ENCODE results near the gene TENM4. TPM values are rescaled to one million over a fixed set of nuclear protein-coding genes. Genes with fewer than 3 reads are reported as not detected.

TENM4 gene
- total RNA-seq, 2 donors from 2014 or later, result 68.2 to 130 TPM

GRCh38 chr11:78801161-78801884 lies 639.5 kb downstream of the TENM4 start:
- no peak for TF ChIP-seq CTCF (conservative IDR thresholded peaks at IDR 0.05)
- Histone ChIP-seq H3K36me3 (ENCODE audit: control insufficient read depth, insufficient read depth, low read length) (no peaks in the 10 kb centered on the region), H3K27ac (ENCODE audit: low read depth, low read length) (no peak overlapping the region), H3K27me3 (ENCODE audit: control insufficient read depth, insufficient read depth, low read length, poor library complexity, severe bottlenecking) (no peaks in the 10 kb centered on the region), H3K9me3 (ENCODE audit: control insufficient read depth, low read length) (no peaks in the 10 kb centered on the region), H3K9ac (ENCODE audit: extremely low read depth, low read length, poor library complexity, severe bottlenecking) (no peak overlapping the region), H3K4me3 (ENCODE audit: low read length) (no peak overlapping the region), H3K4me1 (ENCODE audit: control insufficient read depth, insufficient read depth, low read length) (no peaks in the 10 kb centered on the region)
- no peaks in the 10 kb centered on the region for H3K27me3 Mint-ChIP-seq (ENCODE audit: insufficient read depth)
- DNase-seq, result no peak
- H3K27ac Mint-ChIP-seq, result no peak overlapping the region
- H3K4me3 Mint-ChIP-seq, result no peak overlapping the region
- H3K4me1 Mint-ChIP-seq, result peaks cover 24% of the 10 kb centered on the region
- H3K36me3 Mint-ChIP-seq (ENCODE audit: low read depth), result peaks cover 14% of the 10 kb centered on the region
- no peaks in the 10 kb centered on the region for H3K9me3 Mint-ChIP-seq
- 77 to 90% methylated on average over 2 of the region's 3 CpGs for WGBS, 2 experiments (ENCODE audit: insufficient coverage in 1 of 2, insufficient read length in 1 of 2)

- H3K9me3 Mint-ChIP-seq, result no peaks in the 10 kb centered on the region
- H3K4me3 Mint-ChIP-seq, result no peak overlapping the region
- H3K9me3 ChIP-seq (ENCODE audit: control insufficient read depth, low read length), result no peaks in the 10 kb centered on the region
- no peaks in the 10 kb centered on the region for H3K27me3 Mint-ChIP-seq (ENCODE audit: insufficient read depth)
- H3K27me3 ChIP-seq (ENCODE audit: control insufficient read depth, insufficient read depth, low read length, poor library complexity, severe bottlenecking), result no peaks in the 10 kb centered on the region
- no peak overlapping the region for H3K9ac ChIP-seq (ENCODE audit: extremely low read depth, low read length, poor library complexity, severe bottlenecking)
- no peaks in the 10 kb centered on the region for H3K36me3 ChIP-seq (ENCODE audit: control insufficient read depth, insufficient read depth, low read length)
- no peak overlapping the region for H3K27ac ChIP-seq (ENCODE audit: low read depth, low read length)
- H3K4me1 ChIP-seq (ENCODE audit: control insufficient read depth, insufficient read depth, low read length), result no peaks in the 10 kb centered on the region
- no peak overlapping the region for H3K27ac Mint-ChIP-seq
- H3K4me1 Mint-ChIP-seq, result peaks cover 24% of the 10 kb centered on the region
- DNase-seq, result no peak
- H3K36me3 Mint-ChIP-seq (ENCODE audit: low read depth), result peaks cover 13% of the 10 kb centered on the region
- 89% methylated on average over 2 of the region's 2 CpGs; no CpG with 5 or more reads in 1 of the 2 experiments for WGBS, 2 experiments (ENCODE audit: insufficient coverage in 1 of 2, insufficient read length in 1 of 2)
- no peak for TF ChIP-seq CTCF (conservative IDR thresholded peaks at IDR 0.05)
- no peak overlapping the region for H3K4me3 ChIP-seq (ENCODE audit: low read length)
These were observed 640.1 kb downstream of the TENM4 start for GRCh38 chr11:78800756-78801155.

GRCh38 chr11:78800096-78800690 lies 640.6 kb downstream of the TENM4 start:
- H3K27me3 Mint-ChIP-seq (ENCODE audit: insufficient read depth), result no peaks in the 10 kb centered on the region
- H3K4me3 ChIP-seq (ENCODE audit: low read length), result no peak overlapping the region
- no peak for TF ChIP-seq CTCF (conservative IDR thresholded peaks at IDR 0.05)
- H3K4me3 Mint-ChIP-seq, result no peak overlapping the region
- H3K27ac ChIP-seq (ENCODE audit: low read depth, low read length), result no peak overlapping the region
- no peaks in the 10 kb centered on the region for H3K9me3 Mint-ChIP-seq
- 70 to 81% methylated on average over 3 to 4 of the region's 4 CpGs for WGBS, 2 experiments (ENCODE audit: insufficient coverage in 1 of 2, insufficient read length in 1 of 2)
- peaks cover 24% of the 10 kb centered on the region for H3K4me1 Mint-ChIP-seq
- H3K9me3 ChIP-seq (ENCODE audit: control insufficient read depth, low read length), result no peaks in the 10 kb centered on the region
- no peaks in the 10 kb centered on the region for H3K4me1 ChIP-seq (ENCODE audit: control insufficient read depth, insufficient read depth, low read length)
- DNase-seq, result no peak
- no peak overlapping the region for H3K9ac ChIP-seq (ENCODE audit: extremely low read depth, low read length, poor library complexity, severe bottlenecking)
- H3K27ac Mint-ChIP-seq, result no peak overlapping the region
- no peaks in the 10 kb centered on the region for H3K36me3 ChIP-seq (ENCODE audit: control insufficient read depth, insufficient read depth, low read length)
- H3K27me3 ChIP-seq (ENCODE audit: control insufficient read depth, insufficient read depth, low read length, poor library complexity, severe bottlenecking), result no peaks in the 10 kb centered on the region
- peaks cover 16% of the 10 kb centered on the region for H3K36me3 Mint-ChIP-seq (ENCODE audit: low read depth)

Measured in endodermal cell (in vitro differentiated cells).